ENCODE measurements around the gene CLDND1. TPM values are rescaled to one million over a fixed set of nuclear protein-coding genes. Genes with fewer than 3 reads are reported as not detected.

The CLDND1 gene
- total and polyA plus RNA-seq, 4 donors, result 21.8 to 55.5 (median 37.1) TPM

- Histone ChIP-seq H3K27ac (ENCODE audit: low read depth in 1 of 2, low read length in 2 of 2) (no peak overlapping the region), H3K9me3 (ENCODE audit: control insufficient read depth in 4 of 4, low read length in 3 of 4) (no peaks in the 10 kb centered on the region), H3K4me1 (ENCODE audit: control insufficient read depth in 4 of 4, insufficient read depth in 4 of 4, low read length in 3 of 4) (peaks cover 0 to 8% (median 0%) of the 10 kb centered on the region in 4 donors), H3K36me3 (ENCODE audit: control insufficient read depth in 4 of 4, insufficient read depth in 3 of 4, low read depth in 1 of 4, low read length in 3 of 4) (no peaks in the 10 kb centered on the region), H3K4me3 (ENCODE audit: low read depth in 1 of 3, low read length in 3 of 3) (no peak overlapping the region), H3K27me3 (ENCODE audit: control insufficient read depth in 4 of 4, insufficient read depth in 4 of 4, low read length in 3 of 4) (no peaks in the 10 kb centered on the region), H3K9ac (ENCODE audit: low read depth in 1 of 2, low read length in 2 of 2) (no peak overlapping the region)
- WGBS, result 94% methylated on average over 2 of the region's 2 CpGs
- no peak for DNase-seq (ENCODE audit: low spot score)
- no peak for TF ChIP-seq HNF4G (IDR thresholded peaks at IDR 0.05)
Measured at GRCh38 chr3:98530676-98531075, 8.0 kb upstream of the CLDND1 start.

- 91% methylated on average over 8 of the region's 8 CpGs for WGBS
- H3K9ac ChIP-seq (ENCODE audit: low read depth in 1 of 2, low read length in 2 of 2), result no peak overlapping the region
- TF ChIP-seq TAF1 (conservative IDR thresholded peaks at IDR 0.05), result no peak
- no peak for TF ChIP-seq RXRA (IDR thresholded peaks at IDR 0.05)
- no peak for TF ChIP-seq HNF4G (IDR thresholded peaks at IDR 0.05)
- TF ChIP-seq EGR1 (IDR thresholded peaks at IDR 0.05; ENCODE audit: low read depth in 2 of 2), result no peak
- TF ChIP-seq JUND (IDR thresholded peaks at IDR 0.05), result no peak
- TF ChIP-seq FOXA1 (IDR thresholded peaks at IDR 0.05), result no peak
- TF ChIP-seq ATF3 (IDR thresholded peaks at IDR 0.05), result no peak
- TF ChIP-seq REST (IDR thresholded peaks at IDR 0.05), result no peak
- no peak for TF ChIP-seq NR2F2 (IDR thresholded peaks at IDR 0.05)
- TF ChIP-seq CTCF (IDR thresholded peaks at IDR 0.05; ENCODE audit: low read depth, low read length, missing input control), result no peak
- no peak for TF ChIP-seq MAX (IDR thresholded peaks at IDR 0.05)
- no peak for TF ChIP-seq YY1 (IDR thresholded peaks at IDR 0.05)
- no peak for TF ChIP-seq SP1 (IDR thresholded peaks at IDR 0.05)
Measured at GRCh38 chr3:98529856-98530459, 7.3 kb upstream of the CLDND1 start.

More at GRCh38 chr3:98529856-98530459, 7.3 kb upstream of the CLDND1 start:
- no peak for DNase-seq (ENCODE audit: low spot score)
- Histone ChIP-seq H3K4me1 (ENCODE audit: control insufficient read depth in 4 of 4, insufficient read depth in 4 of 4, low read length in 3 of 4) (peaks cover 0 to 8% (median 0%) of the 10 kb centered on the region in 4 donors), H3K27ac (ENCODE audit: low read depth in 1 of 2, low read length in 2 of 2) (no peak overlapping the region), H3K27me3 (ENCODE audit: control insufficient read depth in 4 of 4, insufficient read depth in 4 of 4, low read length in 3 of 4) (no peaks in the 10 kb centered on the region), H3K4me3 (ENCODE audit: low read depth in 1 of 3, low read length in 3 of 3) (no peak overlapping the region), H3K9me3 (ENCODE audit: control insufficient read depth in 4 of 4, low read length in 3 of 4) (no peaks in the 10 kb centered on the region), H3K36me3 (ENCODE audit: control insufficient read depth in 4 of 4, insufficient read depth in 3 of 4, low read depth in 1 of 4, low read length in 3 of 4) (no peaks in the 10 kb centered on the region)

All from liver (tissue), 9 donors.